Keratinocyte (primary cell): ENCODE measurements around the gene SH3PXD2B. TPM values are rescaled to one million over a fixed set of nuclear protein-coding genes. Genes with fewer than 3 reads are reported as not detected.

Source experiments
- DNase-seq: peaks from one replicate; pipeline ENCODE4 v3.0.0-alpha.2; 2011; ENCODE audit warnings: low read depth, missing footprints, low spot score
- FAIRE-seq: peaks from 2 replicates; lab custom pipeline; 2011; peaks lifted over from hg19 to GRCh38; lab: Jason Lieb, UNC
- H2AFZ ChIP-seq: 2 replicates; pipeline ENCODE4 v1.6.0; 2012; ENCODE audit warnings: low read length, control low read depth, inconsistent platforms; ENCODE audit not compliant: control insufficient read depth
- H3K27ac ChIP-seq: 2 replicates; pipeline ENCODE4 v1.5.1; 2011; ENCODE audit warnings: low read length; ENCODE audit not compliant: control insufficient read depth, insufficient read depth
- H3K27me3 ChIP-seq: 3 replicates; pipeline ENCODE4 v1.6.0; 2011; ENCODE audit warnings: low read length; ENCODE audit not compliant: control insufficient read depth, insufficient read depth; ENCODE audit errors: extremely low read depth
- H3K36me3 ChIP-seq, 2 experiments: 2 replicates in 1 of 2; 3 replicates in 1 of 2; pipeline ENCODE4 v1.5.1; 2011; ENCODE audit warnings: low read length in 2 of 2, mild to moderate bottlenecking in 1 of 2; ENCODE audit not compliant: control insufficient read depth in 2 of 2, insufficient read depth in 2 of 2; ENCODE audit errors: extremely low read depth in 1 of 2
- H3K4me1 ChIP-seq: 3 replicates; pipeline ENCODE4 v1.5.1; 2011; ENCODE audit warnings: low read length; ENCODE audit not compliant: control insufficient read depth, insufficient read depth; ENCODE audit errors: extremely low read depth
- H3K4me2 ChIP-seq: 3 replicates; pipeline ENCODE4 v1.6.0; 2011; ENCODE audit warnings: low read depth, low read length; ENCODE audit not compliant: control insufficient read depth, insufficient read depth; ENCODE audit errors: extremely low read depth
- H3K4me3 ChIP-seq, 3 experiments: fragments of 200-600 bp in 1 of 3; sonication (generic) in 1 of 3; 2 replicates in 2 of 3; 3 replicates in 1 of 3; pipeline ENCODE4 v1.5.1; 2011 to 2016; ENCODE audit warnings: low read length in 3 of 3, mild to moderate bottlenecking in 3 of 3, control low read depth in 2 of 3, inconsistent platforms in 1 of 3, low read depth in 1 of 3, mixed read lengths in 1 of 3, mixed run types in 1 of 3, moderate library complexity in 1 of 3; ENCODE audit not compliant: control insufficient read depth in 2 of 3, insufficient read depth in 2 of 3; ENCODE audit errors: extremely low read depth in 1 of 3
- H3K79me2 ChIP-seq: 2 replicates; pipeline ENCODE4 v1.6.0; 2012; ENCODE audit warnings: low read length; ENCODE audit not compliant: control insufficient read depth, insufficient read depth
- H3K9ac ChIP-seq: 3 replicates; pipeline ENCODE4 v1.6.0; 2011; ENCODE audit warnings: low read length; ENCODE audit not compliant: control insufficient read depth, insufficient read depth; ENCODE audit errors: extremely low read depth
- H3K9me1 ChIP-seq: 3 replicates; pipeline ENCODE4 v1.6.0; 2011; ENCODE audit warnings: low read length; ENCODE audit not compliant: control insufficient read depth, insufficient read depth; ENCODE audit errors: extremely low read depth
- H3K9me3 ChIP-seq: 2 replicates; pipeline ENCODE4 v1.5.1; 2012; ENCODE audit warnings: low read depth, low read length; ENCODE audit not compliant: control insufficient read depth
- H4K20me1 ChIP-seq: 3 replicates; pipeline ENCODE4 v1.6.0; 2011; ENCODE audit warnings: low read length; ENCODE audit not compliant: control insufficient read depth, insufficient read depth; ENCODE audit errors: extremely low read depth
- CTCF ChIP-seq, 3 experiments: IDR thresholded peaks in 1 of 3; conservative IDR thresholded peaks in 1 of 3; optimal IDR thresholded peaks in 1 of 3; 2 replicates in 2 of 3; 3 replicates in 1 of 3; pipeline versions ENCODE3 to v1.5.1; 2011; ENCODE audit warnings: low read length in 3 of 3, mild to moderate bottlenecking in 3 of 3, moderate library complexity in 2 of 3, control low read depth in 1 of 3, inconsistent platforms in 1 of 3; ENCODE audit not compliant: insufficient read depth in 2 of 3; ENCODE audit errors: extremely low read depth in 1 of 3
- EZH2 ChIP-seq: IDR thresholded peaks from one replicate; pipeline ENCODE4 v1.6.1; 2012; ENCODE audit warnings: inconsistent platforms, mild to moderate bottlenecking, low read length, moderate library complexity
- dilution Hi-C: fragments of 300-500 bp; cut with MboI; formaldehyde crosslinking; loops from one replicate; pipeline ENCODE4 v1.7.0; 2020; ENCODE audit warnings: low sequenced_read_pairs; ENCODE audit not compliant: extremely low pct_ligation_motif_present
- polyA plus RNA-seq, 5 experiments: library from polyadenylated mRNA; depleted of rRNA in 3 of 5; stranded (reverse) in 3 of 5; stranded (forward) in 1 of 5; unstranded in 1 of 5; fragments of >200 nt; gene quantifications; 1 replicate in 1 of 5; 2 replicates in 3 of 5; 3 replicates in 1 of 5; pipeline versions ENCODE4 v1.2.1 to v1.2.3, GENCODE V29; 2011 to 2012; ENCODE audit warnings: missing spikeins in 2 of 5, low read depth in 1 of 5, low replicate concordance in 1 of 5

The SH3PXD2B gene
- polyA plus RNA-seq, 1 donor (not counting 4 experiments of a cell fraction or from before 2014, with no cell fraction given), result 17.3 TPM

- Histone ChIP-seq H2AFZ (no peak overlapping the region), H3K9ac (no peak overlapping the region), H3K36me3 (no peaks in the 10 kb centered on the region), H3K9me3 (peaks cover 2% of the 10 kb centered on the region), H3K4me2 (no peak overlapping the region), H3K27me3 (no peaks in the 10 kb centered on the region), H3K79me2 (no peaks in the 10 kb centered on the region), H4K20me1 (no peaks in the 10 kb centered on the region), H3K4me1 (no peaks in the 10 kb centered on the region), H3K27ac (no peak overlapping the region), H3K9me1 (no peaks in the 10 kb centered on the region), H3K4me3 (no peak overlapping the region)
- dilution Hi-C loops, result loop anchor here (25.0 kb wide), 1 partner anchor 200 kb away; no protein-coding TSS in a partner anchor
- TF ChIP-seq EZH2 (no peak), CTCF (optimal IDR thresholded peaks at IDR 0.05 in 1 of 3, IDR thresholded peaks at IDR 0.05 in 1 of 3, conservative IDR thresholded peaks at IDR 0.05 in 1 of 3; ENCODE audit: extremely low read depth in 1 of 3, insufficient read depth in 2 of 3, low read length in 3 of 3) (no peak)
- FAIRE-seq, result no peak
- DNase-seq, result no peak
Measured at GRCh38 chr5:172487671-172488070, 33.3 kb upstream of the SH3PXD2B start.

GRCh38 chr5:172486912-172487311, 32.6 kb upstream of the SH3PXD2B start:
- Histone ChIP-seq H3K9me3 (peaks cover 2% of the 10 kb centered on the region), H3K36me3 (no peaks in the 10 kb centered on the region), H3K4me2 (no peak overlapping the region), H3K4me1 (no peaks in the 10 kb centered on the region), H3K27me3 (no peaks in the 10 kb centered on the region), H4K20me1 (no peaks in the 10 kb centered on the region), H3K9me1 (no peaks in the 10 kb centered on the region), H3K79me2 (no peaks in the 10 kb centered on the region), H3K4me3 (no peak overlapping the region), H3K27ac (no peak overlapping the region), H2AFZ (no peak overlapping the region), H3K9ac (no peak overlapping the region)
- dilution Hi-C loops, result loop anchor here (25.0 kb wide), 1 partner anchor 200 kb away; no protein-coding TSS in a partner anchor
- no peak for FAIRE-seq
- no peak for DNase-seq
- no peak for TF ChIP-seq CTCF (optimal IDR thresholded peaks at IDR 0.05 in 1 of 3, IDR thresholded peaks at IDR 0.05 in 1 of 3, conservative IDR thresholded peaks at IDR 0.05 in 1 of 3; ENCODE audit: extremely low read depth in 1 of 3, insufficient read depth in 2 of 3, low read length in 3 of 3)
- no peak for TF ChIP-seq EZH2
